GM18511 (cell line): ENCODE measurements around the gene GTF2IRD1.
"Not testable (repeated sequence)": the region's sequence is repeated elsewhere in the genome, so short reads cannot be mapped to it uniquely, and the experiment has no call there.

ENCODE experiments used
- ATAC-seq: cut with Tn5 transposase; IDR thresholded peaks from one replicate; pipeline ENCODE4 v1.9.1; 2021; ENCODE audit warnings: mild to moderate bottlenecking, moderate library complexity; ENCODE audit not compliant: unreplicated experiment

The GTF2IRD1 gene

DNA sequence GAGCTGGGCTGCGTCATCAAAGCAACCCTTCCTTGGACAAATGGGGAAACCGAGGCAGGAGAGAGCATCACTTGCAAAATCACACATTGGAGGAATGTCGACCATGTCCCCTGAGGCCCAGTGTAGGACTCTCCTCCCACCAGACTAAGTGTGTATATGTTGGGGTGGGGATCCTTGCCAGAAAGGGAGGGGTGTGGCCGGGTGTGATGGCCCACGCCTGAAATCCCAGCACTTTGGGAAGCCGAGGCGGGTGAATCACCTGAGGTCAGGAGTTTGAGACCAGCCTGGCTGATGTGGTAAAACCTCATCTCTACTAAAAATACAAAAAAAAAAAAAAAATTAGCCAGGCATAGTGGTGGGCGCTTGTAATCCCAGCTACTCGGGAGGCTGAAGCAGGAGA, 23.3 kb upstream of the GTF2IRD1 start:
- ATAC-seq, result not testable (repeated sequence)

GRCh38 chr7:74430961-74431466, 22.7 kb upstream of the GTF2IRD1 start:
- ATAC-seq, result no peak

GRCh38 chr7:74437291-74437571, 16.5 kb upstream of the GTF2IRD1 start:
- ATAC-seq, result not testable (repeated sequence)

- no peak for ATAC-seq
Measured at GRCh38 chr7:74438327-74438726, 15.4 kb upstream of the GTF2IRD1 start.

DNA sequence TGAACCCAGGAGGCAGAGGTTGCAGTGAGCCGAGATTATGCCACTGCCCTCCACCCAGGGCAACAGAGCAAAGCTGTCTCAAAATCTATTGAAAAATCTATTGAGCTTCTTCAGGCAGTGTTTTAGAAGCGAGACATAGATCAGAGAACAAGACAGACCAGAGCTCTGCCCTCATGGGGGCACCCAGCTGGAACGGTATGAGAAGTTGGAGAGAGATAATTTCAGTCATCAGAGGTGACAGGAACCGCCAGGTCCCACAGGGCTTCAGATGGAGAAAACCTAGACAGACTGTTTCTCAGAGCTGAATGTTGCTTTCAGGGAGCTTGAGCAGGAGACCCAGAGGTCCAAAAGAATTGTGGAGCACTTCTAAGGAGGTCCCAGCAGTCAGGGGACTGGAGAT, 14.2 kb upstream of the GTF2IRD1 start:
- ATAC-seq, result no peak

DNA sequence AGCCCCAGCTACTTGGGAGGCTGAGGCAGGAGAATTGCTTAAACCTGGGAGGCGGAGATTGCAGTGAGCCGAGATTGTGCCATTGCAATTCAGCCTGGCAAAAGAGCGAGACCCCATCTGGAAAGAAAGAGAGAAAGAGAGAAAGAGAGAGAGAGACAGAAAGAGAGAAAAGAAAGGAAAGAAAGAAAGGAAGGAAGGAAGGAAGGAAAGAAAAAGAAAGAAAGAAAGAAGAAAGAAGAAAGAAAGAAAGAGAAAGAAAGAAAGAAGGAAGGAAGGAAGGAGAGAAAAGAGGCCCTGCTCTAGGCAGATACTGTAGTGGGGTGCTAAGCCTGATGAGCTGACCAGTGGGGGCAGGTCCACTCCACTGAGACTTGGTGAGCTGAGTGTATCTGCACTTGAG, 13.6 kb upstream of the GTF2IRD1 start:
- not testable (repeated sequence) for ATAC-seq

DNA sequence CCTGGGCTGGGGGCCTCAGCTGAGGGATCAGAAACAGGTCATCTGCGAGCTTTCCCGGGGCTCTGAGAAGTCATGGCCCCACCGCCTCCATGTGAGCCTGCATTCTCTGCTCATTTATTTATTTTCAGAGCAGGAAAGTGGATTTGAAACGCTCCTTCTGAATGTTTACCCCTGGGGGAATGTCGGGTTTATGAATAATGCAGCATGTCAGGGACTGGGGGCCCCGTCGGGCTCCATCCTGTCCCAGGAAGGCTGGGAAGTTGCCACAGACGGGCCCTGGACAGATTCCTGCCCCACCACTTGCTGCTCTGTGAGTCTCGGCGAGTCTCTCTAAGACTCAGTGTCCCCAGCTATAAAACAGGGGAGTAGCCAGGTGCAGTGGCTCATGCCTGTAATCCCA, 11.9 kb upstream of the GTF2IRD1 start:
- no peak for ATAC-seq

DNA sequence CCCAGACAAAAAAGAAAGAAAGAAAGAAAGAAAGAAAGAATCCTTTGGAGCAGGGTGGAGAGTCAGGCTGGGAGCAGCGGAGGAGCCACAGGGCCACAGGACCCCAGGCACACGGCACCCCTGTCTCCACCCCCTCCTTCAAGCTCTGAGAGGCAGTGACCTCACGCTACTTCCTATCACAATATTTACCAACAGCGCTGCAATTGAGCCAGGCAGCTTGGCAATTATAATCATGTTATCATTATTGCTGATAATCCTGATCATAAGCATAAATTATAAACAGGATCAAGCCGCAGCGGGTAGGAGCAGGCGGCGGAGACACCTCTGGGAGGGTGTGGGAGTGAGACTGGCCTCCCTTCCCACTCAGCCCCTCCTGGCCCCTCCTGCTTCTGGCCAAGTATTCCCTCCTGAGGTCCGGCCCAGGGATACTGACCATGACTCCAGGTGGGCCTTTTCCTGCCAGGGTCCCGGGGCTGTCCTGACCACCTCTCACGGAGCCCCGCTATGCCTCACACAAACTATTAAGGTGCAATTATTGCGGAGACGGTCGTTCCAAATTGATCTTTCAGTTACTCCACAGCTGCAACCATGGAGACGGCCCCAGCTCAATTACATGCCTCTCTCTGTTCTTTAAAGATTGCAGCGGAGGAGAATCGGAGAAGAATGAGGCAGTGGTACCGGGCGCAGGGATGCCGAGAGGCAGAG, 10.0 kb upstream of the GTF2IRD1 start:
- no peak for ATAC-seq

DNA sequence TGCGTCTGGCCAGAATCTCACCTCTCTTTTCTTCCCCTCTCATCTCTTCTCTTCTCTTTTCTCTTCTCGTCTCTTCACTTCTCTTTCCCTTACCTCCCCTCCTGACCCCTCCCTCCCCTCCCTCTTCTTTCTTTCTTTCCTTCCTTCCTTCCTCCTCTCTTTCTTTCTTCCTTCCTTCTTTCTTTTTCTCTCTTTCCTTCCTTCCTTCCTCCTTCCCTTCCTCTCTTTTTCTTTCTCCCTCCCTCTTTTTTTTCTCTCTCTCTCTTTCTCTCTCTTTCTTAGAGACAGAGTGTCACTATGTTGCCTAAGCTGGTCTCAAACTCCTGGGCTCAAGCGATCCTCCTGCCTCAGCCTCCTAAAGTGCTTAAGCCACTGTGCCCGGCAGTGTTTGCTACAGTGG, 4.6 kb upstream of the GTF2IRD1 start:
- ATAC-seq, result no peak

DNA sequence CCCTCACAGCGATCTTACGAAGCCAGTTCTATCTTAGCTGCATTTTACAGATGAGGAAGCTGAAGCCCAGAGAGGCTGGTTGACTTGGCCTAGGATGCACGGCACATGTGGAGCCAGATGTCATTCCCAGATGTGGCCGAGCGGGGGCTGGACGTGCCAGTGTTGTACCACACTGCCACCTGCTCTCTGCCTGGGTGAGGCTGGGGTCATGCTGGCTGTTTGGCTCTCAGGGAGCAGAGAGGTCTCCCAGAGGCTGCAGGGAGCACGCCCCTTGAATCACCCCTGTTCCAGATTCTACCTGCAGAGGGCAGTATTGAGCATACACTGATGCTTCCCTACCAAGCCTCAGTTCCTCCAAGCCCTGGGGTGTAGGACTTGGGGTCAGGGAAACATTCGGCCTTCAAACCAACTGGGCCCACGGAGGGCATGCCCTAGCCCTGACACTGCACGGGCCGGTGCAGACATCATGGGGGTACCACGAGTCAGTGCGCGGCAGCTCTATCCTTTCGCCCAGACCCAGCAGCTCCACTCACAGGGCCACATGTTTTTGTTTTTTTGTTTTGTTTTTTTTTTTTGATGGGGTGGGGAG, 3.8 kb upstream of the GTF2IRD1 start:
- no peak for ATAC-seq

DNA sequence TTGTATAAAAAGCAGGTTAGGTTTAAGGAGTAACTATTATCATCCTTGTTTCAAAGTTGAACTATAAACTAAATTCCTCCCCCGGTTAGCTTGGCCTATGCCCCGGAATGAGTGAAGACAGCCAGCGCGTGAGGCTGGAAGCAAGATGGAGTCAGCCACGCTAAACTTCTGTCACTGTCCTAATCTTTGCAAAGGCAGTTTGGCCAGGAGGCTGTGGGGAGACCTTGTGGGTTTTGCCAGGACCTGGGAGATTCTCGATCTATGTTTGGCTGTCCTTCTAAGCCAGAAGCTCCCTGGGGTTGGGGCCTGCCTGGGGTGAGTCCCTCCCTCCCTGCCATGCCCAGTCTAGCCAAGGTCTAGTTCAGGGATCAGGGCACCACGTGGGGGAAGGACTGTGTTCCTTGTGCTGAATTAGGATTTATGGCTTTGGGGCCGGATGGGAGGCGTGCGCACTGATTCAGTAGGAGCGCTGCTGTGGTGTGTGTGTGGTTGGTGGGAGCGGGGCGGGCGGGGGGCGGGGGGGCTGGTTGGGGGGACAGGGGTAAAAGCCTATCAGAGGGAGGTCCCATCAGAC, 871 bp upstream of the GTF2IRD1 start:
- ATAC-seq, result no peak

DNA sequence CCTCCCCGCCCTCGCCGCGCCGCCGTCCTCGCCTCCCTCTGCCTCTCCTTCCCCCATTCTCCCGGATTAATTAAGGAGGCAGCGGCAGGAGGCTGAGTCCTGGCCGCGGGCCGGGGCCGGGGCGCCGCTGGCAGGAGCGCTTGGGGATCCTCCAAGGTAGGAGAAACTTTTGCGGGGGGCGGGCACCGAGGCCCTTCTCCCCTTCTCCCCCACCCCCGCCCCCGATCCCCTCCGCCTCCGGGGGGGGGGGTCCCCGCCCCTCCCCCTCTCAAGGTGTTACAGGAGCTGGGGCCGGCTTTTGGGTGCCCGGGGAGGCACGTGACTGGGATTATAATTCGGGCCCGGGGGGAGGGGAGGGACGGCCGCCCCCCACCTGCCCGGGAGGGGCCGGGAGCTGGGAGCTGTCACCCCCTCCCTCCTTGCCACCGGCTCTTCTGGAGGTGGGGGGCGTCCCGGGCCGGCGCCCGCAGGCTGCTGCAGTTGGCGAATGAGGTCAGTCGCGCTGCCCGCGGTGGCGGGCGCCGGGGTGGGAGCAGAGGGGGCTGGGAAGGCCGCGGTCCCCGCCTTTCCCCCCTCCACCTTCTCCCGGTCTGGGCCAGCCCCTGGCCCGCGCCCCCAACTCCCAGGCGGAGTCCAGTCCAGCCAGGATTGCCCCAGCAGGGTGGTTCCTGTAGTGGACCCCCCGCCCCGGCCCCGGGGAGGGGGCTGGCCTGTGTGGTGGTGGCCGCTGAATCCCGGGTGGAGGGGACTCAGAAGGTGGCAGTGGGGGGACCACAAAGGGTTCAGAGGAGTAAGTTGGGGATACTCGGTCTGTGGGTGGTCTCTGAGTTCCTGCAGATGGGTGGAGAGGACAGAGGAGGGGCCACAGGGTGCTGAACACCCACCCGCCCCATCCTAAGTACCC, 567 bp downstream of the GTF2IRD1 start:
- no peak for ATAC-seq

- no peak for ATAC-seq
Measured at GRCh38 chr7:74454925-74455288, 1.2 kb downstream of the GTF2IRD1 start.

DNA sequence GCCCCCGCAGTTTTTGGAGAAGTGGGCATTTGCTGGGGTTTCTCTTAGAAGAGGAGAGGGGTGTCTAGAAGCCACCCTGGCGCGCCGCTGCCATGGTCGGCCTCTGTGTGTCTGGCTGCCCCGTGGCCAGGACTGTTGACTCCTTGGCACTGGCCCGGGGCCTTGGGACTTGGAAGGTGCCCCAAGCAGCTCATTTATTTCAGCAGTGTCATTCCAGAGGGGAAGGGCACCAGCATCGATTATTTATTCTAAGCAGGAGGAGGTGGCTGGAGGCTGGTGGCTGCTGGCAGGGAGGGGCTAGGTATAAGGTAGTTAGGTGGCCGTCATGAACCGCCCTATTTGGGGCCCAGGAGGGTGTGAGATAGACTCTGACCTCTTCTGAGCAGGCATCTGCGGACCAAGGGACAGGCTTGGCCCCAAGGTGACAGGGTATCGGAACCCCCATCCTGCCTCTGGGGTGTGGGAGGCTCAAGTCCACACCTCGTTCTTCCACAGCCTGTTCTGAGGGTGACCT, 1.6 kb downstream of the GTF2IRD1 start:
- ATAC-seq, result no peak

DNA sequence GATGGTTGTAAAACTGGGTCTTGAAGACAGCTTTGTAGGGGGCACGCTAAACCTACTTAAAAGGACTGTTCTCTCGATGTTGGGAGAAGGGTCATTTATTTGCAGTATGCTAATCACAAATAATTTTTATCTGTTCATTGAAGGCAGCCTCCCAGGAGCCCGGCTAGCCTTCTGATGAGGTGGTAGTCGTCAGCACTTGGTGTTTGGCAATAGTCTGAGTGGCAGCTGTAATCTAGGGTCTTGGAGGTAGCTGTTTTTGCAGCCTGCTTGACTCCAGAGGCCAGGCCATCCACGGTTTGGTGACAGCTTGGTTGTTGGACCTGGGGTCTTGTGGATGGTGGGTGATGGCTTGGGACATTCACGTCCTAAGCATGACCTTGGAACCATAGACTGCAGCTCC, 2.2 kb downstream of the GTF2IRD1 start:
- ATAC-seq, result no peak

DNA sequence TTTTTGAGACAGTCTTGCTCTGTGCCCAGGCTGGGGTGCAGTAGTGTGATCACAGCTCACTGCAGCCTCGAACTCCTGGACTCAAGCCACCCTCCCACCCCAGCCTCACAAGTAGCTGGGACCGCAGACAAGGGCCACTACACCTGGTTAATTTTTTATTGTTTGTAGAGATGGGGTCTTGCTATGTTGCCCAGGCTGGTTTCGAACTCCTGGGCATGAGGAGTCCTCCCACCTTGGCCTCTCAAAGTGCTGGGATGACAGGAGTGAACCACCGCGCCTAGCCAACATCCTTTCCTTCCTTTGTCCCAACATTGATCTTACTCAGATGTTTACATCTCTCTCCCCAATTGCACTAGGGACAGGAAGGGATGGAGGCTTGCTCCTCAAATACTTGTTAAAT, 3.3 kb downstream of the GTF2IRD1 start:
- ATAC-seq, result no peak

DNA sequence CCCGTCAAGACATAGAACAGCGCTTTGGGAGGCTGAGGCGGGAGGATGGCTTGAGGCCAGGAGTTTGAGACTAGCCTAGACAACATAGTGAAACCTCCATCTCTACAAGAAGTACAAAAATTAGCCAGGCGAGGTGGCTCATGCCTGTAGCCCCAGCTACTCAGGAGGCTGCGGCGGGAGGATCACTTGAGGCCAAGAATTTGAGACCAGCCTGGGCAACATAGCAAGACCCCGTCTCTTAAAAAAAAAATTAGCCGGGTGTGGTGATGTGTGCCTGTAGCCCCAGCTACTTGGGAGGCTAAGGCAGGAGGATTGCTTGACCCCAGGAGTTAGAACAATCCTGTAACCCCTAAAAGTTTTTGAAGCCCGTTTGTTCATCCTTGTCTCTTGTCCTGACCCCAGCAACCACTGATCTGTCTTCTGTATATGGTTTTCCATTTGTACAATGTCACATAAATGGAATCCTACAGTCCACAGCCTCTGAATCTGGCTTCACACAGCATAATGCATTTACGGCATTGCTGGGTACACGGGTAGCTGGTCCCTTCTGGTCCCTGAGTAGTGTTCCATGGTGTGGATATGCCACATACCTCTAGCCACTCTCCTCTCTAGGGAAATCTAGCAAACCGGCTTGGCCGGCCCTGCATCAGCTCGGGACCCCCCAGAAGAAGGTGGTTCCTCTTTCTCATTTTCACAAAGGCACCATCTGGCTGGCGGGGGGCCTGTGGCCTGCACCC, 8.4 kb downstream of the GTF2IRD1 start:
- no peak for ATAC-seq

- ATAC-seq, result no peak
Measured at GRCh38 chr7:74462707-74463100, 9.0 kb downstream of the GTF2IRD1 start.

DNA sequence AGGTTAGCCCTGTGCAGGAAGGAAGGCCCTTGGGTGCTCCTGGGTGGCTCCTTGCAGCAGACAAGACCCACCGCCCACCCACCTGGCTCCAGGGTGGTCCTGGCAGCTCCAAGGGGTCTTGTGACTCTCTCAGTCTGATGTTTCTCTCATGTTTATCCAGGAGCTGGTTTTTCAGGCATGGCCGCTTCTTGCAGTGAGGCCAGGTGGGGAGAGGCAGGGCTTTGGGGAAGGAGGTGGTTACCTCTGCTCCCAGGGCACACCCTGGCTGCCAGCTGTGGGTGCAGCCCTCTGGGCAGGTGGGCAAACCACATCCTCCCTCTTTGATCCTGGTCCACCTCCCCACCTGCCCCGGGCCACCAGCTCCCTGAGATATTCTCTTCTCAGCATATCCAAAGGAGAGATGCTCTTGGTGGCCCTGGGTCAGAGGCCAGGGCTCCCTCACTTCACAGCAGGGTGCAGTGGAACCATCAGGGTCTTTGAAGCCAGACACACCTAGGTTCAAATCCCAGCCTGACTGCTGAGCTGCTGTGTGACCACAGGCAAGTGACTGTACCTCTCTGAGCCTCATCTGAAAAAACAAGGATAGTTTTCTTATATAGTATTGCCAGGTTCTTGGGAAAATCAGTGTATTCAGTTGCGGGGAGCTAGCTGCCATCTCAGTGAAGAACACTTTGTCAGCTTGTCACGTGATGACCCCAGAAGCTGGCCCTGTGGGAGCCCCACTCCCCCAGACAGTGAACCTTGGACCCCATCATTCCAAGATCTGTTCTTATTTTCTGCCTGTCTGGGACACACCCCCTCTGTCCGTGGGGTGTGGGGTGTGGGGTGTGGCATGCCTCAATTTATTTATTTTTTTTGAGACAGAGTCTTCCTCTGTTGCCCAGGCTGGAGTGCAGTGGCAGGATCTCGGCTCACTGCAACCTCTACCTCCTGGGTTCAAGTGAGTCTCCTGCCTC, 11.5 kb downstream of the GTF2IRD1 start:
- no peak for ATAC-seq
